Chondrocyte (in vitro differentiated cells): Measurements from ENCODE around the gene CD99. TPM values are rescaled to one million over a fixed set of nuclear protein-coding genes. Genes with fewer than 3 reads are reported as not detected.

Experiments
- DNase-seq: peaks from one replicate; pipeline ENCODE4 v3.0.0; 2021; ENCODE audit warnings: mixed read lengths, low spot score
- H3K27ac Mint-ChIP-seq: one replicate; pipeline ENCODE4 v1.8.0; 2021; ENCODE audit warnings: mild to moderate bottlenecking, moderate library complexity, mixed read lengths; ENCODE audit not compliant: unreplicated experiment
- H3K27me3 Mint-ChIP-seq: 2 replicates; pipeline ENCODE4 v1.8.0; 2021; ENCODE audit warnings: low read depth, mixed read lengths
- H3K36me3 Mint-ChIP-seq: 2 replicates; pipeline ENCODE4 v1.8.0; 2021; ENCODE audit warnings: low read depth, mixed read lengths
- H3K4me1 Mint-ChIP-seq: 2 replicates; pipeline ENCODE4 v1.8.0; 2021; ENCODE audit warnings: low read depth, mild to moderate bottlenecking, mixed read lengths
- H3K4me3 Mint-ChIP-seq: one replicate; pipeline ENCODE4 v1.8.0; 2021; ENCODE audit warnings: mild to moderate bottlenecking, moderate library complexity, mixed read lengths; ENCODE audit not compliant: unreplicated experiment
- H3K9me3 Mint-ChIP-seq: 2 replicates; pipeline ENCODE4 v1.8.0; 2021; ENCODE audit warnings: low read depth, mixed read lengths
- total RNA-seq: library from RNA; stranded (reverse); gene quantifications from 3 replicates; pipeline ENCODE4 v1.2.1, GENCODE V29; 2021
- TF ChIP-seq, protein P1 (sequence below): fragments of 200-600 bp; sonication (generic); IDR thresholded peaks from 2 replicates; pipeline ENCODE4 v1.5.0; 2021; ENCODE audit warnings: antibody characterized with exemption, mild to moderate bottlenecking, moderate library complexity

Gene CD99
- total RNA-seq, 1 donor from 2014 or later = 570 TPM

DNA sequence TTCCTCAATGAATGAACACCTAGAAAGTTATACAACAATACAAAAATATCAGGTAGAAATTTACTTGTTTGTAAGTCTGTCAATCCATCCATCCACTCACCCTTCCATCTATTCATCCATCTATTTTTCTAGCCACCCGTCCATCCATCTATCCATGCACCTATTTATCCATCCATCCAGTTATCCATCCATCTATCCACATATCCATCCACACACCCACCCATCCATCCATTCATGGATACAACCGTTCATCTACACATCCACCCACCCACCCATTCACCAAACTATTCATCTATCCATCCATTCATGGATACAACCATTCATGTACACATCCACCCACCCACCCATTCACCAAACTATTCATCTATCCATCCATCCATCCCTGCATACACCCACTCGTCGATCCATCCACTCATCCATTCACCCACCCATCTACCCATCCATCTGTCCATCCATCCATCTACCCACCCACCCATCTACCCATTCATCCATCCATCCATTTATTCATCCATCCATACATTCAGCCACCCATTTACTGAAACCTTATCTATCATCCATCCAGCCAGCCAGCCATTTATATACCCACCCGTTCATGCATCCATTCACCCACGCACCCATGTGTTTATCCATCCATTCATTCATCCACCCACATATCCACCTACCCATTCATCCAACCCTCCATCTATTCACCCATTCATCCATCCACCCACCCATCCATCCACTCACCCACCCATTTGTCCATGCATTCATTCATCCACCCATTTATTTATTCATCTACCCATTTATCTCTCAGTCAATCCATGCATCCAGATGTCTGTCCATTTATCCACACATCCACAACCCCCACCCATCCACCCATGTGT is 10.4 kb upstream of the CD99 start:
- Mint-ChIP-seq H3K27ac (no peak overlapping the region), H3K9me3 (no peaks in the 10 kb centered on the region), H3K4me3 (no peak overlapping the region), H3K36me3 (no peaks in the 10 kb centered on the region), H3K27me3 (no peaks in the 10 kb centered on the region), H3K4me1 (peaks cover 28% of the 10 kb centered on the region)
- DNase-seq = no peak
- TF ChIP-seq, protein P1, sequence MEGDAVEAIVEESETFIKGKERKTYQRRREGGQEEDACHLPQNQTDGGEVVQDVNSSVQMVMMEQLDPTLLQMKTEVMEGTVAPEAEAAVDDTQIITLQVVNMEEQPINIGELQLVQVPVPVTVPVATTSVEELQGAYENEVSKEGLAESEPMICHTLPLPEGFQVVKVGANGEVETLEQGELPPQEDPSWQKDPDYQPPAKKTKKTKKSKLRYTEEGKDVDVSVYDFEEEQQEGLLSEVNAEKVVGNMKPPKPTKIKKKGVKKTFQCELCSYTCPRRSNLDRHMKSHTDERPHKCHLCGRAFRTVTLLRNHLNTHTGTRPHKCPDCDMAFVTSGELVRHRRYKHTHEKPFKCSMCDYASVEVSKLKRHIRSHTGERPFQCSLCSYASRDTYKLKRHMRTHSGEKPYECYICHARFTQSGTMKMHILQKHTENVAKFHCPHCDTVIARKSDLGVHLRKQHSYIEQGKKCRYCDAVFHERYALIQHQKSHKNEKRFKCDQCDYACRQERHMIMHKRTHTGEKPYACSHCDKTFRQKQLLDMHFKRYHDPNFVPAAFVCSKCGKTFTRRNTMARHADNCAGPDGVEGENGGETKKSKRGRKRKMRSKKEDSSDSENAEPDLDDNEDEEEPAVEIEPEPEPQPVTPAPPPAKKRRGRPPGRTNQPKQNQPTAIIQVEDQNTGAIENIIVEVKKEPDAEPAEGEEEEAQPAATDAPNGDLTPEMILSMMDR = no peak

DNA sequence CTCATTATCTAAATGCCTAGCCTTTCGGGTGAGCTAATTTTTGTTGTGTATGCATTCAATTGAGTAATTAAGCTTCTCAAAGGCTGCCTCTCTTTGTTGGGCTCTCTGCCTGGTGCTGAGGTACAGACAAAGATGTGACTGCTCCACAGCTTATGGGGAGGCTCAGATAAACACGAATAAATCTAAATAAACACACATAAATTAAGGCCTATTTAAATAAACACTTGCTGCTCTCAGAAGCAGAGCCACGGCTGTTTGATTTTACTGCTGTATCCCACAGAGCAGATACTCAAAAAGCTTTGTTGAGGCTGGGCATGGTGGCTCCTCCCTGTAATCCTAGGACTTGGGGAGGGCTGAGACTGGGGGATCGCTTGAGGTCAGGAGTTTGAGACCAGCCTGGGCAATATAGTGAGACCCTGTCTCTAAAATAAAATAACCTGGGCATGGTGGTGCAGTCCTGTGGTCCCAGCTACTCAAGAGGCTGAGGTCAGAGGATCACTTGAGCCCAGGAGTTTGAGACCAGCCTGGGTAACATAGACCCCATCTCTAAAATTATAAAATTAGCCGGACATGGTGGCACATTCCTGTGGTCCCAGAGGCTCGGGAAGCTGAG is 8.4 kb upstream of the CD99 start:
- Mint-ChIP-seq H3K27ac (no peak overlapping the region), H3K4me3 (no peak overlapping the region), H3K4me1 (peaks cover 18% of the 10 kb centered on the region), H3K9me3 (no peaks in the 10 kb centered on the region), H3K27me3 (no peaks in the 10 kb centered on the region), H3K36me3 (no peaks in the 10 kb centered on the region)
- TF ChIP-seq, protein P1 = no peak
- DNase-seq = peak; percentile 12

DNA sequence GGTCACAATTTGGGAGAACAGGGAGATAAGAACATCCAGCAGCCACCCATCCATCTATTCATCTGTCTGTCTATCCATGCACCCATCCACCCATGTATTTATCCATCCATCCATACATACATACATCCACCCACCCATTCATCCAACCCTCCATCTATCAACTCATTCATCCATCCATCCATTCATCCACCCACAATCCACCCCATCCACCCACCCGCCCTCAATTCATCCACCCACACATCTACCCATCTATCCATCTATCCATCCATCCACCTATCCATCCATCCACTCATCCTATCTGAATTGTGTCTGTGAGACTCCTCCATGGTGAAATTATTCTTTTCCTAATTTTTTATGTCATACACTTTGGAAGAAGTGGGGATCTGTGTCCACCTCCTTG is 6.8 kb upstream of the CD99 start:
- TF ChIP-seq, protein P1 = no peak

DNA sequence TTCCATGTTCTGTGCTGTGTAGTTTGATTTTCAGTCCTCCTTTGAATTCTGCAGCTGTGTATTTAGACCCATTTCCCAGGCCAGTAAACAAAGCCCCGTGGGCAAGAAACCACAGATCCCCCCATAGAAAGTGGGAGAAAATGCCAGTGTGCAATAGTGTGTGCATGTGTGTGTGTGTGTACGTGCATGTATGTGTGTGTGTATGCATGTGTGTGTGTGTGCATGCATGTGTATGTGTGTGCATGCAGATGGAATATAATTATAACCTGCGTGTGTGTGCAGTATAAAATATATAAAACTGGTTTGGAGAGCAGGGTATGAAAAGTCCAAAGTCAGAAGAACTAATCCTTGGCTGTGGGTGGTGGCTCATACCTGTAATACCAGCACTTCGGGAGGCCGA is 5.2 kb upstream of the CD99 start:
- TF ChIP-seq, protein P1 = no peak
- no peak overlapping the region for H3K4me3 Mint-ChIP-seq
- H3K9me3 Mint-ChIP-seq = no peaks in the 10 kb centered on the region
- H3K27me3 Mint-ChIP-seq = no peaks in the 10 kb centered on the region
- peaks cover 2% of the 10 kb centered on the region for H3K4me1 Mint-ChIP-seq
- no peaks in the 10 kb centered on the region for H3K36me3 Mint-ChIP-seq
- DNase-seq = no peak
- no peak overlapping the region for H3K27ac Mint-ChIP-seq

More for the DNA sequence above, 6.8 kb upstream of the CD99 start:
- Mint-ChIP-seq H3K9me3 (no peaks in the 10 kb centered on the region), H3K4me3 (no peak overlapping the region), H3K27me3 (no peaks in the 10 kb centered on the region), H3K36me3 (no peaks in the 10 kb centered on the region), H3K27ac (no peak overlapping the region), H3K4me1 (peaks cover 7% of the 10 kb centered on the region)
- no peak for DNase-seq

DNA sequence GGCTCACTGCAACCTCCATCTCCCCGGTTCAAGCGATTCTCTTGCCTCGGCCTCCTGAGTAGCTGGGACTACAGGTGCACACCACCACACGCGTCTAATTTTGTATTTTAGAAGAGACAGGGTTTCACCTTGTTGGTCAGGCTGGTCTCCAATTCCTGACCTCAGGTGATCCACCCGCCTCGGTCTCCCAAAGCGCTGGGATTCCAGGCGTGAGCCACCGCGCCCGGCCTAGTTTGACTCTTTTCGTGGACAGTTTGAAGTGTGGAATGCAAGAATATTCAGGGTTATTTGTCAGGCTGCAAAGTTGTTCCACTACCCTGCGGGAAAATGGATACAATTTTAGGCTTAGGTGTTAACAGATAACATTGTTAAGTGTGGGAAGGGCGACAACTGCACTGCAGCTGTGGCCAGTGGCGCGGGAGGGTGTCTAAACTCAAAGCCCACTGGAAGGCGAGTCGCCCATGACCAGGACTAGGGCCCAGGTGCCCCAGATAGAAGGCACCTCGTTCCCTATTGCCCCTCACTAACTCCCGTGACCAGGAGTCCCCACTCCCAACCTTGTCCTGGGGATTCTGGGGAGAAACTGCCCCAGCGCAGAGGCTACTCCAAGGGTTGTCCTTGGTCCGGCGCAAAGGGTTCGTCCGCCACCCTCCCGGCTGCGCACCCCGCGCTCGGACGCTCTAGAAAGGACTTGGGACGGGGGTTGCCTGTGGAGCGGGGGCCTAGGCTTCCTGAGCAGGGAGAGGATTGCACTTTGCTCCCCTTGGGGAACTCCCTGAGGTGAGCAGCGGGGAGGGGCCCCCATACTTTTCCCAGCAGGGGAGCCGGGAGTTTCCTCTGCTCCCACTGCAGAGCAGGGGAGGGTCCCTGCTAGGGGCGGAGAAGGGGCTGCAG is 1.1 kb upstream of the CD99 start:
- H3K27ac Mint-ChIP-seq = no peak overlapping the region
- H3K9me3 Mint-ChIP-seq = no peaks in the 10 kb centered on the region
- TF ChIP-seq, protein P1 = no peak
- H3K36me3 Mint-ChIP-seq = no peaks in the 10 kb centered on the region
- peak overlapping the region; percentile 92 for H3K4me3 Mint-ChIP-seq
- H3K4me1 Mint-ChIP-seq = peaks cover 32% of the 10 kb centered on the region
- H3K27me3 Mint-ChIP-seq = no peaks in the 10 kb centered on the region
- DNase-seq = no peak
